ENCODE results near the gene MRPL9. TPM values are rescaled to one million over a fixed set of nuclear protein-coding genes. Genes with fewer than 3 reads are reported as not detected.

MRPL9 gene
- total and polyA plus RNA-seq, 10 donors: 55.4 to 92.6 (median 68.6) TPM

- no peak for TF ChIP-seq POLR2AphosphoS5 (IDR thresholded peaks at IDR 0.05)
- TF ChIP-seq POLR2A (IDR thresholded peaks at IDR 0.05): no peak
- no peak for TF ChIP-seq CTCF (IDR thresholded peaks at IDR 0.05 in 8 of 11, conservative IDR thresholded peaks at IDR 0.05 in 3 of 11)
- intact Hi-C loops (cut with DNase I; ENCODE audit: low total_unique reads): no loop called here
- H3K4me1 ChIP-seq: peaks cover 0 to 17% (median 10%) of the 10 kb centered on the region in 6 donors
- no peaks in the 10 kb centered on the region for H3K36me3 ChIP-seq
- no peak overlapping the region for H3K27ac ChIP-seq
- no peak overlapping the region for H3K4me3 ChIP-seq
- H3K27me3 ChIP-seq (replicated peaks in 1 of 7): peaks cover 2 to 66% (median 23%) of the 10 kb centered on the region in 7 donors
- DNase-seq: no peak
- WGBS, 5 donors: 66 to 78% (median 69%) methylated on average over 2 of the region's 2 CpGs
- no peaks in the 10 kb centered on the region for H3K9me3 ChIP-seq
Measured at GRCh38 chr1:151713044-151713443, 50.3 kb downstream of the MRPL9 start.

- TF ChIP-seq POLR2A (IDR thresholded peaks at IDR 0.05): no peak
- no peak for TF ChIP-seq POLR2AphosphoS5 (IDR thresholded peaks at IDR 0.05)
- no peak for TF ChIP-seq CTCF (IDR thresholded peaks at IDR 0.05 in 8 of 11, conservative IDR thresholded peaks at IDR 0.05 in 3 of 11)
- peaks cover 0 to 7% (median 5%) of the 10 kb centered on the region in 6 donors for H3K4me1 ChIP-seq
- no peaks in the 10 kb centered on the region for H3K36me3 ChIP-seq
- WGBS, 5 donors: 56 to 68% (median 63%) methylated on average over 10 of the region's 10 CpGs
- H3K27me3 ChIP-seq (replicated peaks in 1 of 7): peaks cover 0 to 55% (median 16%) of the 10 kb centered on the region in 7 donors
- no peak overlapping the region for H3K4me3 ChIP-seq
- H3K9me3 ChIP-seq: no peaks in the 10 kb centered on the region
- H3K27ac ChIP-seq: no peak overlapping the region
- intact Hi-C loops (cut with DNase I; ENCODE audit: low total_unique reads): no loop called here
- DNase-seq: no peak
Measured at GRCh38 chr1:151711951-151712350, 51.3 kb downstream of the MRPL9 start.

GRCh38 chr1:151711044-151711800 lies 52.1 kb downstream of the MRPL9 start:
- Histone ChIP-seq H3K27ac (no peak overlapping the region), H3K4me1 (peaks cover 0 to under 1% (median 0%) of the 10 kb centered on the region in 6 donors), H3K9me3 (no peaks in the 10 kb centered on the region), H3K27me3 (replicated peaks in 1 of 7) (peaks cover 0 to 48% (median 10%) of the 10 kb centered on the region in 7 donors), H3K4me3 (no peak overlapping the region), H3K36me3 (no peaks in the 10 kb centered on the region)
- no peak for DNase-seq
- TF ChIP-seq POLR2A (IDR thresholded peaks at IDR 0.05) (no peak), POLR2AphosphoS5 (IDR thresholded peaks at IDR 0.05) (no peak), CTCF (IDR thresholded peaks at IDR 0.05 in 8 of 11, conservative IDR thresholded peaks at IDR 0.05 in 3 of 11) (no peak)
- WGBS, 5 donors: 79 to 91% (median 85%) methylated on average over 19 to 21 of the region's 21 CpGs
- intact Hi-C loops (cut with DNase I; ENCODE audit: low total_unique reads): no loop called here

- Histone ChIP-seq H3K4me3 (no peak overlapping the region), H3K36me3 (no peaks in the 10 kb centered on the region), H3K27me3 (replicated peaks in 1 of 7) (peaks cover 0 to 39% (median 3%) of the 10 kb centered on the region in 7 donors), H3K9me3 (no peaks in the 10 kb centered on the region), H3K4me1 (no peaks in the 10 kb centered on the region), H3K27ac (no peak overlapping the region)
- TF ChIP-seq CTCF (IDR thresholded peaks at IDR 0.05 in 8 of 11, conservative IDR thresholded peaks at IDR 0.05 in 3 of 11): no peak
- TF ChIP-seq POLR2A (IDR thresholded peaks at IDR 0.05): no peak
- no peak for TF ChIP-seq POLR2AphosphoS5 (IDR thresholded peaks at IDR 0.05)
- intact Hi-C loops (cut with DNase I; ENCODE audit: low total_unique reads): no loop called here
- 42 to 75% (median 66%) methylated on average over 15 of the region's 15 CpGs for WGBS, 5 donors
- DNase-seq: no peak
Measured at GRCh38 chr1:151710187-151710840, 53.0 kb downstream of the MRPL9 start.
